OCI-LY3 (cell line): ENCODE data around the gene KRT1.

ENCODE experiments used
- EZH2phosphoT487 ChIP-seq: fragments of 200-600 bp; shearing (Covaris generic); IDR thresholded peaks from 2 replicates; pipeline ENCODE4 v1.6.1; 2018; ENCODE audit warnings: antibody characterized with exemption, mixed run types, low read depth
- TF ChIP-seq, protein P1 (sequence below): fragments of 200-600, 300-600 bp; sonication (generic); IDR thresholded peaks from 2 replicates; pipeline ENCODE4 v1.5.1; 2014; ENCODE audit warnings: antibody characterized with exemption, low read length, low read depth

- TF ChIP-seq, protein P1, sequence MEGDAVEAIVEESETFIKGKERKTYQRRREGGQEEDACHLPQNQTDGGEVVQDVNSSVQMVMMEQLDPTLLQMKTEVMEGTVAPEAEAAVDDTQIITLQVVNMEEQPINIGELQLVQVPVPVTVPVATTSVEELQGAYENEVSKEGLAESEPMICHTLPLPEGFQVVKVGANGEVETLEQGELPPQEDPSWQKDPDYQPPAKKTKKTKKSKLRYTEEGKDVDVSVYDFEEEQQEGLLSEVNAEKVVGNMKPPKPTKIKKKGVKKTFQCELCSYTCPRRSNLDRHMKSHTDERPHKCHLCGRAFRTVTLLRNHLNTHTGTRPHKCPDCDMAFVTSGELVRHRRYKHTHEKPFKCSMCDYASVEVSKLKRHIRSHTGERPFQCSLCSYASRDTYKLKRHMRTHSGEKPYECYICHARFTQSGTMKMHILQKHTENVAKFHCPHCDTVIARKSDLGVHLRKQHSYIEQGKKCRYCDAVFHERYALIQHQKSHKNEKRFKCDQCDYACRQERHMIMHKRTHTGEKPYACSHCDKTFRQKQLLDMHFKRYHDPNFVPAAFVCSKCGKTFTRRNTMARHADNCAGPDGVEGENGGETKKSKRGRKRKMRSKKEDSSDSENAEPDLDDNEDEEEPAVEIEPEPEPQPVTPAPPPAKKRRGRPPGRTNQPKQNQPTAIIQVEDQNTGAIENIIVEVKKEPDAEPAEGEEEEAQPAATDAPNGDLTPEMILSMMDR, result no peak
- no peak for TF ChIP-seq EZH2phosphoT487
Measured at GRCh38 chr12:52629281-52630007, 50.8 kb downstream of the KRT1 start.
